PC-9 (cell line): ENCODE results near the gene LRRC71. TPM values are rescaled to one million over a fixed set of nuclear protein-coding genes. Genes with fewer than 3 reads are reported as not detected.

Source experiments
- BruUV-seq: library from RNA; stranded (reverse); fragments of 400-500 nt; replicated peaks from 2 replicates; lab custom pipeline; 2021; lab: Mats Ljungman, UMichigan
- CTCF ChIA-PET: fragments of 300-600 bp; sonication (Branson Sonifier 250); formaldehyde crosslinking; loops from one replicate; lab custom pipeline; 2022; ENCODE audit warnings: antibody characterized with exemption; lab: Charles Lee
- POLR2A ChIA-PET: fragments of 300-600 bp; sonication (Branson Sonifier 250); formaldehyde crosslinking; loops from one replicate; lab custom pipeline; 2022; ENCODE audit warnings: antibody characterized with exemption; ENCODE audit not compliant: unreplicated experiment; lab: Charles Lee
- DNase-seq, 2 experiments: peaks; one replicate each; pipeline versions ENCODE4 v3.0.0 to v3.0.0-alpha.2; 2015 to 2022; ENCODE audit warnings: mixed read lengths in 1 of 2
- H2AFZ ChIP-seq: fragments of 200-600 bp; sonication (generic); 2 replicates; pipeline ENCODE4 v1.8.1; 2017; ENCODE audit warnings: antibody characterized with exemption
- H3F3A ChIP-seq: fragments of 200-600 bp; sonication (generic); 2 replicates; pipeline ENCODE4 v1.8.1; 2017; ENCODE audit warnings: antibody characterized with exemption, mild to moderate bottlenecking, low read depth; ENCODE audit not compliant: insufficient read depth
- H3K27ac ChIP-seq: fragments of 200-600 bp; sonication (generic); 2 replicates; pipeline ENCODE4 v1.6.1; 2016; ENCODE audit warnings: mixed run types
- H3K27me3 ChIP-seq: fragments of 200-600 bp; sonication (generic); 2 replicates; pipeline ENCODE4 v1.6.1; 2016; ENCODE audit warnings: low read depth, mixed run types; ENCODE audit not compliant: insufficient read depth
- H3K36me3 ChIP-seq: fragments of 200-600 bp; sonication (generic); 2 replicates; pipeline ENCODE4 v1.6.1; 2016; ENCODE audit warnings: low read depth, mixed run types
- H3K4me1 ChIP-seq: fragments of 200-600 bp; sonication (generic); replicated peaks from 2 replicates; pipeline ENCODE4 v1.6.1; 2016; ENCODE audit warnings: mixed run types; ENCODE audit not compliant: insufficient read depth
- H3K4me2 ChIP-seq: fragments of 200-600 bp; sonication (generic); 2 replicates; pipeline ENCODE4 v1.6.1; 2017; ENCODE audit warnings: mixed run types
- H3K4me3 ChIP-seq: fragments of 200-600 bp; sonication (generic); 2 replicates; pipeline ENCODE4 v1.6.1; 2016; ENCODE audit warnings: mixed run types
- H3K79me2 ChIP-seq: fragments of 200-600 bp; sonication (generic); 2 replicates; pipeline ENCODE4 v1.6.1; 2017; ENCODE audit warnings: low read depth, mixed run types
- H3K9me2 ChIP-seq: fragments of 200-600 bp; sonication (generic); 2 replicates; pipeline ENCODE4 v1.8.1; 2017; ENCODE audit warnings: mild to moderate bottlenecking; ENCODE audit not compliant: insufficient read depth
- H3K9me3 ChIP-seq: fragments of 200-600 bp; sonication (generic); 2 replicates; pipeline ENCODE4 v1.8.1; 2016; ENCODE audit warnings: low read depth; ENCODE audit not compliant: insufficient read depth
- H4K20me1 ChIP-seq: fragments of 200-600 bp; sonication (generic); 2 replicates; pipeline ENCODE4 v1.8.1; 2017; ENCODE audit not compliant: insufficient read depth
- CTCF ChIP-seq: fragments of 200-600 bp; sonication (generic); conservative IDR thresholded peaks from 2 replicates; pipeline ENCODE4 v1.6.1; 2017; ENCODE audit warnings: mixed run types, antibody characterized with exemption, mild to moderate bottlenecking, moderate library complexity
- EZH2 ChIP-seq: fragments of 200-600 bp; sonication (generic); IDR thresholded peaks from 2 replicates; pipeline ENCODE4 v1.8.0; 2017; ENCODE audit warnings: antibody characterized with exemption, low read depth
- intact Hi-C: fragments of 100-400 bp; cut with micrococcal nuclease; formaldehyde crosslinking; loops from one replicate; pipeline ENCODE4 v1.10.0; 2022; ENCODE audit not compliant: unreplicated experiment
- microRNA-seq: library from miRNA; unstranded; fragments of <30 nt; microRNA quantifications from one replicate; pipeline ENCODE4 v1.2.0, GENCODE V29; 2021; ENCODE audit warnings: borderline number of aligned reads, borderline replicate concordance
- total RNA-seq: library from RNA; stranded (reverse); gene quantifications from 2 replicates; pipeline ENCODE4 v1.2.3, GENCODE V29; 2021

LRRC71 gene
- total RNA-seq, 1 experiment from 2014 or later: not detected

- ChIA-PET CTCF (no interaction called here), POLR2A (no interaction called here)
- no peak for TF ChIP-seq EZH2
- TF ChIP-seq CTCF: no peak
- Histone ChIP-seq H2AFZ (no peak overlapping the region), H3K36me3 (peaks cover 30% of the 10 kb centered on the region; the same call in 1 of the 2 replicates), H3F3A (peaks cover 4% of the 10 kb centered on the region; the same call in 1 of the 2 replicates), H3K4me1 (no peaks in the 10 kb centered on the region), H3K9me3 (no peaks in the 10 kb centered on the region), H3K4me3 (no peak overlapping the region), H4K20me1 (no peaks in the 10 kb centered on the region), H3K9me2 (0 out of 2 replicates have a peak, but pooled peaks cover 4% of the 10 kb centered on the region), H3K4me2 (no peak overlapping the region), H3K27me3 (no peaks in the 10 kb centered on the region), H3K27ac (no peak overlapping the region), H3K79me2 (no peaks in the 10 kb centered on the region)
- BruUV-seq: no TSS peak
- intact Hi-C loops: no loop called here
- no peak for DNase-seq
Measured at GRCh38 chr1:156973417-156973816, 53.0 kb downstream of the LRRC71 start.

GRCh38 chr1:156975084-156975483 lies 54.7 kb downstream of the LRRC71 start:
- TF ChIP-seq CTCF (no peak), EZH2 (no peak)
- Histone ChIP-seq H3K9me2 (0 out of 2 replicates have a peak, but pooled peaks cover 4% of the 10 kb centered on the region), H3F3A (no peaks in the 10 kb centered on the region), H2AFZ (no peak overlapping the region), H3K79me2 (no peaks in the 10 kb centered on the region), H4K20me1 (no peaks in the 10 kb centered on the region), H3K36me3 (peaks cover 30% of the 10 kb centered on the region; the same call in 1 of the 2 replicates), H3K9me3 (no peaks in the 10 kb centered on the region), H3K27ac (no peak overlapping the region), H3K4me3 (no peak overlapping the region), H3K4me1 (no peaks in the 10 kb centered on the region), H3K27me3 (no peaks in the 10 kb centered on the region), H3K4me2 (no peak overlapping the region)
- intact Hi-C loops: no loop called here
- ChIA-PET POLR2A (no interaction called here), CTCF (no interaction called here)
- no peak for DNase-seq
- no TSS peak for BruUV-seq

DNA sequence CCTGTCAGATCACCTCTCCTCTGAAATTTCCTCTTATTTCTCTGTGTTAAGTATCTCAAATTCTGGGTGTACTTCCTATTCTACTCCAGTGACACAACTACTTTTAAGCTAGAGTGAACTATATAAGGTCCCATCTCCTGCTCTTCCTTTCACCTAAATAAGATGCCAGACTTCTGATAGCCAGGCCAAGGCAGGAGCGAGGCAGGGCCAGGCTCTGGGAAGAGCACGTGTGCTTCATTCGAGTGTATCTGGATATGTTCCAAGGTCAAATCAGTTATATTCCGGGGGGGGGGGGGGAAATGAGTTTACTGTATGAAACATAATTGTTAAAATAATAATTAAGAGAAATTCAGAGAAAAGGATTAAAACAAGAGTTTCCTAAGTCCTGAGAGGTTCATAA lies 60.1 kb downstream of the LRRC71 start:
- peaks cover 20% of the 10 kb centered on the region; the same call in 1 of the 2 replicates for H3K36me3 ChIP-seq

More for the DNA sequence above, 60.1 kb downstream of the LRRC71 start:
- Histone ChIP-seq H3K27ac (no peak overlapping the region), H3F3A (no peaks in the 10 kb centered on the region), H3K4me3 (no peak overlapping the region), H2AFZ (no peak overlapping the region), H3K9me3 (no peaks in the 10 kb centered on the region), H3K4me1 (no peaks in the 10 kb centered on the region), H3K9me2 (0 out of 2 replicates have a peak, but pooled peaks cover under 1% of the 10 kb centered on the region), H3K27me3 (no peaks in the 10 kb centered on the region), H3K79me2 (no peaks in the 10 kb centered on the region), H3K4me2 (no peak overlapping the region), H4K20me1 (no peaks in the 10 kb centered on the region)
- intact Hi-C loops: no loop called here
- CTCF ChIA-PET: no interaction called here
- no peak for TF ChIP-seq EZH2
- TF ChIP-seq CTCF: no peak
- no TSS peak for BruUV-seq
- POLR2A ChIA-PET: no interaction called here
- no peak for DNase-seq

Small RNAs within 50 kb of the gene (microRNA-seq; reads per million reads assigned to microRNA genes)
- not detected for gene MIR765

Other genes starting within 250 kb of the LRRC71 start
- 6.8 and 7.0 TPM in 2 replicates for gene NES, start 243.2 kb upstream of the LRRC71 start, total RNA-seq
- 142 and 286 TPM in 2 replicates for gene CRABP2, start 215.0 kb upstream of the LRRC71 start, total RNA-seq
- 51.0 and 77.7 TPM in 2 replicates for gene METTL25B, start 192.2 kb upstream of the LRRC71 start, total RNA-seq
- 25.4 and 33.2 TPM in 2 replicates for gene ISG20L2, start 191.9 kb upstream of the LRRC71 start, total RNA-seq
- 74.1 and 85.3 TPM in 2 replicates for gene MRPL24, start 179.5 kb upstream of the LRRC71 start, total RNA-seq
- gene HDGF, start 169.0 kb upstream of the LRRC71 start, total RNA-seq: 472 and 498 TPM in 2 replicates
- 47.8 and 56.6 TPM in 2 replicates for gene PRCC, start 153.1 kb upstream of the LRRC71 start, total RNA-seq
- 4.0 and 5.8 TPM in 2 replicates for gene SH2D2A, start 103.8 kb upstream of the LRRC71 start, total RNA-seq
- not detected in 2 replicates for gene INSRR, start 61.5 kb upstream of the LRRC71 start, total RNA-seq
- not detected in 2 replicates for gene NTRK1, start 59.8 kb upstream of the LRRC71 start, total RNA-seq
- 9.8 and 12.2 TPM in 2 replicates for gene PEAR1, start 26.9 kb upstream of the LRRC71 start, total RNA-seq
- gene ARHGEF11, start 125.1 kb downstream of the LRRC71 start, total RNA-seq: 25.2 and 31.5 TPM in 2 replicates
- gene ETV3L, start 179.2 kb downstream of the LRRC71 start, total RNA-seq: not detected in 2 replicates
- gene ETV3, start 217.8 kb downstream of the LRRC71 start, total RNA-seq: 22.1 and 26.2 TPM in 2 replicates